Measurements from ENCODE around the gene RTCA.

RTCA gene

GRCh38 chr1:100240631-100241030 lies 25.4 kb upstream of the RTCA start:
- ChIA-PET CTCF (interaction anchor here (1.8 kb wide), 1 partner anchor 14 kb away, joined by 4 read pairs; no protein-coding TSS in a partner anchor), POLR2A (no interaction called here)
- no peak for TF ChIP-seq CTCF (IDR thresholded peaks at IDR 0.05; ENCODE audit: control extremely low read depth, extremely low read depth, low read depth, missing control alignments)

GRCh38 chr1:100246738-100247137 lies 19.3 kb upstream of the RTCA start:
- ChIA-PET POLR2A (interaction anchor here (0.7 kb wide), 1 partner anchor 96 kb away, joined by 3 read pairs; no protein-coding TSS in a partner anchor), CTCF (no interaction called here)
- TF ChIP-seq CTCF (IDR thresholded peaks at IDR 0.05; ENCODE audit: control extremely low read depth, extremely low read depth, low read depth, missing control alignments), result no peak
- no peak for DNase-seq (ENCODE audit: extremely low spot score)

More at GRCh38 chr1:100240631-100241030, 25.4 kb upstream of the RTCA start:
- DNase-seq (ENCODE audit: extremely low spot score), result no peak

- CTCF ChIA-PET, result interaction anchor here (0.9 to 1.7 kb wide), 10 partner anchors 11 to 210 kb away, joined by 3 to 5 read pairs (median 4); no protein-coding TSS in a partner anchor
- POLR2A ChIA-PET, result interaction anchor here (1.4 kb wide), 1 partner anchor 17 kb away, joined by 13 read pairs; the partner anchor contains the start of gene RTCA
- no peak for DNase-seq (ENCODE audit: extremely low spot score)
- no peak for TF ChIP-seq CTCF (IDR thresholded peaks at IDR 0.05; ENCODE audit: control extremely low read depth, extremely low read depth, low read depth, missing control alignments)
Observed at GRCh38 chr1:100249155-100249536, 16.9 kb upstream of the RTCA start.

- ChIA-PET POLR2A (interaction anchor here (1.4 kb wide), 1 partner anchor 16 kb away, joined by 13 read pairs; the partner anchor contains the start of gene RTCA), CTCF (interaction anchor here (0.9 to 1.7 kb wide), 7 partner anchors 11 to 206 kb away, joined by 3 to 5 read pairs (median 4); no protein-coding TSS in a partner anchor)
- DNase-seq (ENCODE audit: extremely low spot score), result peak; percentile 94
- no peak for TF ChIP-seq CTCF (IDR thresholded peaks at IDR 0.05; ENCODE audit: control extremely low read depth, extremely low read depth, low read depth, missing control alignments)
Observed at GRCh38 chr1:100249537-100250257, 16.3 kb upstream of the RTCA start, which contains the start of gene DBT. Gene DBT, minus strand, starts transcription at chr1:100249834. Its CDS starts 14 bp downstream, at chr1:100249820.

- no peak for TF ChIP-seq CTCF (IDR thresholded peaks at IDR 0.05; ENCODE audit: control extremely low read depth, extremely low read depth, low read depth, missing control alignments)
- CTCF ChIA-PET, result interaction anchor here (0.9 to 1.7 kb wide), 7 partner anchors 12 to 205 kb away, joined by 3 to 5 read pairs (median 4); no protein-coding TSS in a partner anchor
- no peak for DNase-seq (ENCODE audit: extremely low spot score)
- POLR2A ChIA-PET, result interaction anchor here (1.4 kb wide), 1 partner anchor 16 kb away, joined by 13 read pairs; the partner anchor contains the start of gene RTCA
Observed at GRCh38 chr1:100250264-100250663, 15.8 kb upstream of the RTCA start.

GRCh38 chr1:100250807-100251206 lies 15.2 kb upstream of the RTCA start:
- ChIA-PET POLR2A (no interaction called here), CTCF (interaction anchor here (1.5 to 1.7 kb wide), 2 partner anchors 15 to 16 kb away, joined by 3 to 5 read pairs; partner anchors contain the start of gene RTCA)
- DNase-seq (ENCODE audit: extremely low spot score), result no peak
- no peak for TF ChIP-seq CTCF (IDR thresholded peaks at IDR 0.05; ENCODE audit: control extremely low read depth, extremely low read depth, low read depth, missing control alignments)

Data from GM10248 (cell line).